Activated CD4-positive, CD25-positive, alpha-beta regulatory T cell treated with anti-CD3 and anti-CD28 coated beads, Interleukin-2, amount 50 U/mL, for 72 hours (primary cell): ENCODE results near the gene WTIP.
"Not testable (repeated sequence)": the region's sequence is repeated elsewhere in the genome, so short reads cannot be mapped to it uniquely, and the experiment has no call there.

Experiments
- DNase-seq: peaks from one replicate; pipeline ENCODE4 v3.0.0; 2021

Gene WTIP

GRCh38 chr19:34480971-34481841, at the start of gene WTIP:
Gene WTIP, plus strand, starts transcription at chr19:34481758. Its CDS starts 217 bp downstream, at chr19:34481975.
- no peak for DNase-seq

GRCh38 chr19:34432797-34433196, 48.8 kb upstream of the WTIP start:
- DNase-seq = no peak

DNA sequence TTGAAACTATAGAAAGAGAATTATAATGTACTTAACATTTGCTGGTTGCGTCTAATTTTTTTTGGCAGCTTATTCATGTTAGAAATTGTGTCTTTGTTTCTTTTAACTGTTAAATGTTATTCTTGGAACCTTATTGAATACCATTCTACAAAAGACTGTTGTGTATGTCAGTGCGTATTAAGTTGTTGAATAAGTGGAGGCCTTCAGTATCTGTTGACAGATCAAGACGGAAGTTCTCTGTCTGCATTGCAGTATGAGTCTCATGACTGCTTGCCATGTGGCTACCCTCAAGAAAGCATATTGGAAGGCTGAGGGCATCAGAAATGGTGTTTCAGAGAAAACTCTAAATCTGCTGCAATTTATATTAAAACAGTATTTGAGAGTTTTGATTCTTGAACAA, 44.8 kb upstream of the WTIP start:
- DNase-seq = no peak

GRCh38 chr19:34448191-34448590, 33.4 kb upstream of the WTIP start:
- no peak for DNase-seq

DNA sequence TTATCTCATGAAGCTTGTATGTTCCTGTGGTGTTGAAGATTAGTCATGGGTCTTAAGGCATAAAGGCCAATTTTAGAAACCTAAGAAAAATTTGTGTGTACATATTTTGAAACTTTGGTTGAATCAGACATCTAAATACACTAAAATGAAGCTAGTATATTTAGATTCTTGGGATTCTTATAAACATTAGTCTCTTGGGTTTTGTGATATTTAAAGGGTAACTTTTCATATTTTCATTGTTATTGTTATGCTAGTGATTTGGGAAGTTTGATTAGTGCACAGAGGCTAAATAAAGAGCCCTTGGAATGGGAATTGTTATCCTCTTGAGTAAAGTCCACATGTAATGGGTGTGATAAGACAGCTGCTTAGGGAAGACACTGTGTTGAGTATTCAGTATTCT, 28.8 kb upstream of the WTIP start:
- no peak for DNase-seq

- no peak for DNase-seq
Observed at GRCh38 chr19:34454091-34454490, 27.5 kb upstream of the WTIP start.

DNA sequence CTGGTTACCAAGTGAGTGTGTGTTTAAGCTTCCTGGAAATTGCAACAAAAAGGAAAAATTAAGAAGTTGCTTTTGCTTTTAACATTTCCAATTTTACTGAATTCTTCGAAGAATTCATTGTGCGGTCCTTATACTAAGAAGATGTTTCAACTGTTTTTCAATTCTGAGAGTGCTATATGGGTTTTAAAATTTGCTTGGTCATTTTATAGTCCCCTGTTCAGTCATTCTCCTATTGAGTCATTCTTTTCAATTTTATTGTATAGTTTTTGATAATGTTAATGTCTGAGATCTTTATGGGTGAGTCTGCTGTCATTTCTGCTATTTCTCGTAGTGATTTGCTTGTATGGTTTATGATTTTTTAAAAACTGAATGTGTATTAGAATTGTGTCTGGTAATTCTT, 26.9 kb upstream of the WTIP start:
- DNase-seq = no peak

- not testable (repeated sequence) for DNase-seq
Observed at GRCh38 chr19:34455783-34456480, 25.6 kb upstream of the WTIP start.

GRCh38 chr19:34457446-34457845, 24.1 kb upstream of the WTIP start:
- no peak for DNase-seq

DNA sequence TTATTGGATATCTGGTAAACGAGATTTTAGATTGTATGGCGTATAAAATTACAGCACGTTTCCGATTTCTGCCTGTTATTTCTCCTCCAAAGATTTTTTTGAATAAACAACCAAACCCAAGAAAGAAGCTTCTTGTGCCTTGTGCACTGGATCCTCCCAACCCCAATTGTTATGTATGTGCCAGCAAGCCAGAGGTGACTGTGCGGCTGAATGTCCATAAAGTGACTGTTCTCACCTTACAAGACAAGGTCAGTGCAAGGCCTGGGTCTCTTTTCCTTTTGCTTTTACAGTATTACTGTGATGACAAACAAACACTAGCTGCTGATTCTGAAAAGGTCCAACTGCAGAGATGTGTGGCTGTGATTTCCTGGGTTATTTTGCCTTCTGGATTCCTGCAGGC, 22.9 kb upstream of the WTIP start:
- no peak for DNase-seq

DNA sequence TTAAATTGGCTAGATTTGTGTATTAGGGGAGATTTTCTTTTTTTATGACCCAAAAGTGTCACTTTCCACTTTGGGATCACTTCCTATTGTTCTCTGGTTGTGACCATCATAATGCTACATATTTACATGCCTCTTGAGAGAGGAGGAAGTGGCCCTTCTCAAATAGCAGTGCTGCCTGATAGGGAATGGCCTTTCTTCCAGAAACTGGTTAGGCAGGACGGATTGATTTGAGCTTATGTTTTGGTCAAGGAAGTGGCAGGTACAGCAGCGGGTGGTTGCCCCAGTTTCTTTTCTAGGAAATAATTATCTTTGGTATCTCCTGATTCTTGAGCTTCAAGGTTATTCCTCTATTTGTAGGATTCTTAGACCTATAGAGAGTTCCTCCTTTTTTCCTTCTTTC, 21.9 kb upstream of the WTIP start:
- DNase-seq = no peak

GRCh38 chr19:34461375-34462100, 20.0 kb upstream of the WTIP start:
- no peak for DNase-seq

DNA sequence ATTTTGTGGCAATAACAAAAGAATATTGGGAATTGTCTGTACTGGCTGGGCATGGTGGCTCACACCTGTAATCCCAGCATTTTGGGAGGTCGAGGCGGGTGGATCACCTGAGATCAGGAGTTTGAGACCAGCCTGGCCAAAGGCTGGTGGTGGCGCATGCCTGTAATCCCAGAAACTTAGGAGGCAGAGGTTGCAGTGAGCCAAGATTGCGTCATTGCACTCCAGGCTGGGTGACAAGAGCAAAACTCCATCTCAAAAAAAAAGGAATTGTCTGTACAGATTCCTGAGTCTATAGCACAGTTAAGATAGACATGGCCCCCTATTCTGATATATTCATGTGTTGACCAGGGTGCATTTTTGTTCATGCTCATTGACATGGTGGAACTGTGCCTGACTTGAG, 16.8 kb upstream of the WTIP start:
- not testable (repeated sequence) for DNase-seq

DNA sequence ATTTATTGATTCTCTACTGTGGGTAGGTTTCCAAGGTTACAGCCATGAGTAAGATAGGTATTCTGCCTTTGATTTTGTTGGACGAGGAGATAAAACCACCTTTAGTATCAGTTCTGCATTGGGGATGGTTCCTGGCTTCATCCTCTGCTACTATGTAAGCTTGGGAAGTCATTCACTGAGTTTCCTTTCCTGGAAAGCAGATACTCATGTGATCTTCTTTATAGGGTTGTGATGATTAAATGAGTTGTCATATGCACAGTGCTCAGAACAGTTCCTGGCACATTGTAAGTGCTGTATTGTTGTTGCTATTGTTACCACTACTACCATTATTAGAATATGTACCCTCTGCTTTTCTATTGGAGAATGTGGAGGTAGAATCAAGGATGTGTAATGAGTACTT, 13.1 kb upstream of the WTIP start:
- no peak for DNase-seq

GRCh38 chr19:34469026-34469425, 12.5 kb upstream of the WTIP start:
- DNase-seq = not testable (repeated sequence)

- DNase-seq = no peak
Observed at GRCh38 chr19:34471906-34472700, 9.5 kb upstream of the WTIP start.

GRCh38 chr19:34474233-34474989, 7.1 kb upstream of the WTIP start:
- DNase-seq = no peak

DNA sequence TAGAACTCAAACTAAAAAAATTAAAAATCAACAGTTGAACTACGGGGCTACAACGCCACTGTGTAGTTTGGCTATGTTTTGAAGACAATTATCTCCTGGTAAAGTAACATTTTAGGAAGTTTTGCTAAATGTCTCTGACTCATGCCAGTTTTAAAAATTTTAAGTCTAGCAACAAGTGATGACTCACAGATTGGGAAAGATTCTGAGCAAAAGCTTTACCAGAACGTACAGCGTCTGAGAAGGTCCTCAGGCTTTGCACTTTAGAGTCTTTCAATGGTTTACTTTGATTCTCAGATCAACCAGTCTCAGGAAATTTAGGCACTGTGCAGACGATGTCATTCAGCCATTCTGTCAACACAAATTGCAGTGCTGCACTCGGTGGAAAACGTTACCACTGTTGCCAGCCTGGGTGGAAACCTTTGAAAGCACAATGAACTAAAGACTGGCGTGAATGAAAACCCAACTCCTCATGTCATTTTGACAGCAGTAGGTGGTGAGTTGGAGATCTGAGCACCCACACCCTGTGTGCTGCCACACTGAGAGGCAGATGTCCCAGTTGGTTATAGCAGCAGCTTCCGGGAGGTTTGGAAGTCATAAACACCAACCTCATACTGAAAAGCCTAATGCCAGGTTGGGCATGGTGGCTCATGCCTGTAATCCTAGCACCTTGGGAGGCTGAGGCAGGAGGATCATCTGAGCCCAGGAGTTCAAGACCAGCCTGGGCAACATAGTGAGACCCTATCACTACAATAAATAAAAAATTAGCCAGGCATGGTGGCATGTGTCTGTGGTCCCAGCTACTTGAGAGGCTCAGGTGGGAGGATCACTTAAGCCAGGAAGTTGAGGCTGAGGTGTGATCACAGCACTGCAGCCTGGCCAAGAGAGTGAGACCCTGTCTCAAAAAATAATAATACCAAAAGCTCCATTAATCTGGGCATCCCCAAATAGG, 6.3 kb upstream of the WTIP start:
- DNase-seq = no peak

- no peak for DNase-seq
Observed at GRCh38 chr19:34475975-34476594, 5.5 kb upstream of the WTIP start.

- DNase-seq = not testable (repeated sequence)
Observed at GRCh38 chr19:34478496-34478895, 3.1 kb upstream of the WTIP start.
